ENCODE data around the gene TCF4. TPM values are rescaled to one million over a fixed set of nuclear protein-coding genes. Genes with fewer than 3 reads are reported as not detected.

Gene TCF4
- total RNA-seq, 1 experiment from 2014 or later, result 0.42 TPM

DNA sequence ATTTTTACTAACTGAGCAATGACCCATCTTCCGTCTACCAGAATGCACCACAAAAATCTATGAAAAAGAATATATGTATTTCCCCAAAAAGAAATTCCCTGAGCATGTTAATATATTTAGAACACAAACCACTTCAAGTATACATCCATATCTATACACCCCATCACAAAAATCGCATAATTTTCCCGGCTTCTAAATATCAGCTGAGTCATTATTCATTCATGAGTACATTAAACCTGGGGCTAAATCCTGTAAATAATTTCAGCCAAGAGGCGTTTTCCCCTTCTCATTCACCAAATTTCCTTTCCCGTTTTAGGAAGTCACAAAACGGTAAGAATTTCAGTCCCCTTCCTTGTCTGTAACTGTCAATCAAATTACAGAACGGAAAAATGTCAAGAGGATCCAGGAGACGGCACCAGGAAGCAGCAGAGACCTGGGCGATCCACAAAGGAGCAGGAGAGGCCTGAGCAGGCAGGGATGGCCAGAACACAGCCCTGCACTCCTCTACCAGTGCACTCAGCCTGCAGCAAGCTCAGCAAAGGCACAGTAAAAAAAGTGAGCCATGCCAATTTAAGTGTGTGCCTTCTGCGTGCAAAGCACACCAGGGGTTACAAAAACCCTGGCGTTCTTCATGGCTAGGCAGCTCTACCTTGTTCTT is 300.7 kb downstream of the TCF4 start:
- ATAC-seq (no peak), DNase-seq (ENCODE audit: low read depth, low spot score) (no peak)
- no TSS peak for BruUV-seq (replicated peaks)
- H4K20me1 ChIP-seq (ENCODE audit: insufficient read depth), result no peaks in the 10 kb centered on the region
- H3K27ac ChIP-seq (ENCODE audit: low read depth, low read length), result no peak overlapping the region
- intact Hi-C loops (cut with micrococcal nuclease), result no loop called here
- H3K36me3 ChIP-seq (ENCODE audit: control insufficient read depth in 1 of 2, insufficient read depth in 2 of 2, low read length in 2 of 2), result no peaks in the 10 kb centered on the region
- POLR2A ChIA-PET, result no interaction called here
- no peak overlapping the region for H3K4me3 ChIP-seq (replicated peaks in 1 of 2; ENCODE audit: low read depth in 1 of 2, low read length in 2 of 2)
- H2AFZ ChIP-seq (ENCODE audit: low read depth, low read length, poor library complexity, severe bottlenecking), result no peak overlapping the region
- H3K79me2 ChIP-seq (ENCODE audit: insufficient read depth, low read length), result no peaks in the 10 kb centered on the region
- TF ChIP-seq, protein P1, sequence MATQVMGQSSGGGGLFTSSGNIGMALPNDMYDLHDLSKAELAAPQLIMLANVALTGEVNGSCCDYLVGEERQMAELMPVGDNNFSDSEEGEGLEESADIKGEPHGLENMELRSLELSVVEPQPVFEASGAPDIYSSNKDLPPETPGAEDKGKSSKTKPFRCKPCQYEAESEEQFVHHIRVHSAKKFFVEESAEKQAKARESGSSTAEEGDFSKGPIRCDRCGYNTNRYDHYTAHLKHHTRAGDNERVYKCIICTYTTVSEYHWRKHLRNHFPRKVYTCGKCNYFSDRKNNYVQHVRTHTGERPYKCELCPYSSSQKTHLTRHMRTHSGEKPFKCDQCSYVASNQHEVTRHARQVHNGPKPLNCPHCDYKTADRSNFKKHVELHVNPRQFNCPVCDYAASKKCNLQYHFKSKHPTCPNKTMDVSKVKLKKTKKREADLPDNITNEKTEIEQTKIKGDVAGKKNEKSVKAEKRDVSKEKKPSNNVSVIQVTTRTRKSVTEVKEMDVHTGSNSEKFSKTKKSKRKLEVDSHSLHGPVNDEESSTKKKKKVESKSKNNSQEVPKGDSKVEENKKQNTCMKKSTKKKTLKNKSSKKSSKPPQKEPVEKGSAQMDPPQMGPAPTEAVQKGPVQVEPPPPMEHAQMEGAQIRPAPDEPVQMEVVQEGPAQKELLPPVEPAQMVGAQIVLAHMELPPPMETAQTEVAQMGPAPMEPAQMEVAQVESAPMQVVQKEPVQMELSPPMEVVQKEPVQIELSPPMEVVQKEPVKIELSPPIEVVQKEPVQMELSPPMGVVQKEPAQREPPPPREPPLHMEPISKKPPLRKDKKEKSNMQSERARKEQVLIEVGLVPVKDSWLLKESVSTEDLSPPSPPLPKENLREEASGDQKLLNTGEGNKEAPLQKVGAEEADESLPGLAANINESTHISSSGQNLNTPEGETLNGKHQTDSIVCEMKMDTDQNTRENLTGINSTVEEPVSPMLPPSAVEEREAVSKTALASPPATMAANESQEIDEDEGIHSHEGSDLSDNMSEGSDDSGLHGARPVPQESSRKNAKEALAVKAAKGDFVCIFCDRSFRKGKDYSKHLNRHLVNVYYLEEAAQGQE (IDR thresholded peaks at IDR 0.05; ENCODE audit: low read depth), result no peak
- no peak for TF ChIP-seq RAD21 (IDR thresholded peaks at IDR 0.05; ENCODE audit: low read depth)
- TF ChIP-seq FOSL1 (IDR thresholded peaks at IDR 0.05; ENCODE audit: low read depth), result no peak
- TF ChIP-seq ZFX (IDR thresholded peaks at IDR 0.05), result no peak
- CTCF ChIA-PET, result no interaction called here
- H3K4me2 ChIP-seq (ENCODE audit: low read length), result no peak overlapping the region
- H3K9me2 ChIP-seq (ENCODE audit: insufficient read depth), result no peaks in the 10 kb centered on the region
- RAD21 ChIA-PET (ENCODE audit: low non-redundant PET in 1 of 2, low total read pairs in 2 of 2, uncharacterized antibody in 2 of 2, unreplicated experiment in 2 of 2), result no interaction called here
- H3K27me3 ChIP-seq (ENCODE audit: insufficient read depth, low read length), result no peaks in the 10 kb centered on the region
- H3K4me1 ChIP-seq (ENCODE audit: control insufficient read depth in 1 of 2, insufficient read depth in 2 of 2, low read length in 2 of 2), result no peaks in the 10 kb centered on the region
- H3K9me3 ChIP-seq (ENCODE audit: control insufficient read depth in 1 of 2, insufficient read depth in 1 of 2, low read depth in 1 of 2, low read length in 2 of 2), result no peaks in the 10 kb centered on the region
- no peak overlapping the region for H3K9ac ChIP-seq (ENCODE audit: low read length)

DNA sequence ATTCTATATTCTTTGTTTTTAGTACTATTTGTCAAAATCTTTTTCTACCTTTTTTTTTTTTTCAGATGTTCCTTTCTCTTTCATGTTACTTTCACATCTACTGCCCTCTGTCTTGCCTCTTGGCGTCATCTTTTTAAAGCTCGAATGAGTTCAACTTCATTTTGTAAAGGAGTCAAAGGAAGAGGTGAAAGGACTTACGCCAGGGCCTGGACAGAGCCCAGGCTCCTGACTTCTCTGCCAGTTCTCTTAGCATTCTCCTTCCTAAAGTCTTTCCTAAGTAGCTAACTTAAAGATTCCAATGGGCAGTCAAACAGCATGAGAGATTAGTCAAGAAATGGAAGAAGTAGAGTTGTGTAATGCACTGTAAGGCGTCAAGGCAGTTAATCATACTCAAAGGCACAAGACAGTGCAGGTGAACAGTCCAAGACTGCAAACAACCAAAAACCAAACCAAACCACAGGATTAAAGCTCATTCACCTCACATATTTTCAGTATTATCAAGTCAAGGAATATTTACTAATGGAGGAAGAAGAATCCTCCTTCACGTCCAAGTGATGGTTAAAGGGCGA is 301.7 kb downstream of the TCF4 start:
- TF ChIP-seq SRF (IDR thresholded peaks at IDR 0.05; ENCODE audit: low read depth) (no peak), ZNF274 (IDR thresholded peaks at IDR 0.05; ENCODE audit: low read depth, low read length) (no peak), POLR2A (IDR thresholded peaks at IDR 0.05; ENCODE audit: borderline replicate concordance, extremely low read depth, insufficient read depth, insufficient read length) (no peak)
- no TSS peak for BruUV-seq (replicated peaks)
- Histone ChIP-seq H3K4me1 (ENCODE audit: control insufficient read depth in 1 of 2, insufficient read depth in 2 of 2, low read length in 2 of 2) (no peaks in the 10 kb centered on the region), H3K9me3 (ENCODE audit: control insufficient read depth in 1 of 2, insufficient read depth in 1 of 2, low read depth in 1 of 2, low read length in 2 of 2) (no peaks in the 10 kb centered on the region), H3K9me2 (ENCODE audit: insufficient read depth) (no peaks in the 10 kb centered on the region), H3K27ac (ENCODE audit: low read depth, low read length) (no peak overlapping the region), H4K20me1 (ENCODE audit: insufficient read depth) (no peaks in the 10 kb centered on the region), H3K36me3 (ENCODE audit: control insufficient read depth in 1 of 2, insufficient read depth in 2 of 2, low read length in 2 of 2) (no peaks in the 10 kb centered on the region), H2AFZ (ENCODE audit: low read depth, low read length, poor library complexity, severe bottlenecking) (no peak overlapping the region), H3K79me2 (ENCODE audit: insufficient read depth, low read length) (no peaks in the 10 kb centered on the region), H3K4me3 (replicated peaks in 1 of 2; ENCODE audit: low read depth in 1 of 2, low read length in 2 of 2) (no peak overlapping the region), H3K4me2 (ENCODE audit: low read length) (no peak overlapping the region), H3K27me3 (ENCODE audit: insufficient read depth, low read length) (no peaks in the 10 kb centered on the region), H3K9ac (ENCODE audit: low read length) (no peak overlapping the region)
- ATAC-seq (no peak), DNase-seq (ENCODE audit: low read depth, low spot score) (no peak)
- ChIA-PET CTCF (no interaction called here), POLR2A (no interaction called here), RAD21 (ENCODE audit: low non-redundant PET in 1 of 2, low total read pairs in 2 of 2, uncharacterized antibody in 2 of 2, unreplicated experiment in 2 of 2) (no interaction called here)
- intact Hi-C loops (cut with micrococcal nuclease), result no loop called here
